ENCODE data around the gene MYO5A.
A peak's percentile ranks its signal among the peaks of the same experiment; 100 is the strongest.
"Not testable (repeated sequence)": the region's sequence is repeated elsewhere in the genome, so short reads cannot be mapped to it uniquely, and the experiment has no call there.

The MYO5A gene

DNA sequence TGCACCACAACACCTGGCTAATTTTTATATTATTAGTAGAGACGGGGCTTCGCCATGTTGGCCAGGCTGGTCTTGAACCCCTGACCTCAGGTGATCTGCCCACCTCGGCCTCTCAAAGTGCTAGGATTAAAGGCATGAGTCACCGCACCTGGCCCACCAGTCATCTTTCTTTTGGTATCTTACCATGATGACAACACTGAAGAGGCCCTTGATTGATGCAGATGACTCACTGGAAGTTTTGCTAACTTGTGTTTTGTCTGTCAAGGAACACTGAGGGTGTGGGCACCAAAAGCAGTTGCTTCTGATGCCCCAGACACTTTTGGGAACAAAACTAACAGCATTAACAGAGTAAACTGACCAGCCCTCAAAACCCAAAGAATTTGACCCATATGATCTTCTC is 88.3 kb downstream of the MYO5A start:
- no peak overlapping the region for H4K8ac ChIP-seq (ENCODE audit: low read depth, low read length)

DNA sequence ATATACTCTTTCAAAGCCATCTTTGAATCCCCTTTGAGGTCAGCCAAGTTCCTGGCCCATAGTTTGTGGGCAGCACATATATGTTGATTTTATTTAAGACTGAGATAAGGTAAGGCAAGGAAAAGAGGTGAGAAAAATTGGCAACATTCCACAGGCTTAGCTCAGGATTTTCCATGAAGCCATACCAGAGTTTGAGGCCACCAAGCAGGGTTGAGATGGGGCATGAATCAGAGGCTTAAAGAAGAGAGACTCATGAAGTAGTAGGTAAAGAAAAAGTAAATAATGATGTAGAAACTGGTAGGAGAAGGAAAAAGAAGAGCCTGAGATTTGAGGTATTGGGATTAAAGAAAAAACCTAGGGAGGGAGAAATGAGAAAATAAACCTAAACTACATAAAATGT is 89.2 kb downstream of the MYO5A start:
- DNase-seq, result peak; percentile 43
- Histone ChIP-seq H2BK15ac (replicated peaks; ENCODE audit: low read depth) (no peak overlapping the region), H3K23ac (ENCODE audit: low read length) (no peak overlapping the region), H3K56ac (ENCODE audit: low read length) (no peak overlapping the region), H3K18ac (ENCODE audit: low read length) (no peak overlapping the region), H2BK120ac (ENCODE audit: low read depth, low read length) (no peak overlapping the region), H3K9ac (ENCODE audit: low read length) (no peak overlapping the region), H2BK5ac (ENCODE audit: low read length) (no peak overlapping the region), H4K8ac (ENCODE audit: low read depth, low read length) (no peak overlapping the region), H3K4me1 (ENCODE audit: control insufficient read depth, low read depth, low read length) (no peaks in the 10 kb centered on the region), H3K27me3 (ENCODE audit: insufficient read depth, low read length, poor library complexity) (no peaks in the 10 kb centered on the region), H3K79me2 (ENCODE audit: control insufficient read depth, insufficient read depth, low read length) (no peaks in the 10 kb centered on the region), H3K36me3 (ENCODE audit: control insufficient read depth, insufficient read depth, low read length) (no peaks in the 10 kb centered on the region), H3K4ac (ENCODE audit: low read depth, low read length) (no peak overlapping the region), H3K27ac (ENCODE audit: low read depth, low read length) (no peak overlapping the region), H3K79me1 (ENCODE audit: low read length) (no peaks in the 10 kb centered on the region), H3K4me2 (ENCODE audit: low read length) (no peak overlapping the region), H3K4me3 (ENCODE audit: low read length) (no peak overlapping the region), H4K5ac (ENCODE audit: low read length) (no peak overlapping the region), H2AK5ac (ENCODE audit: low read length) (no peak overlapping the region)

More for the DNA sequence above, 88.3 kb downstream of the MYO5A start:
- no peak overlapping the region for H3K4ac ChIP-seq (ENCODE audit: low read depth, low read length)
- H2BK120ac ChIP-seq (ENCODE audit: low read depth, low read length), result no peak overlapping the region
- no peak overlapping the region for H3K56ac ChIP-seq (ENCODE audit: low read length)
- no peak overlapping the region for H2BK15ac ChIP-seq (replicated peaks; ENCODE audit: low read depth)
- no peaks in the 10 kb centered on the region for H3K79me1 ChIP-seq (ENCODE audit: low read length)
- no peak overlapping the region for H3K4me2 ChIP-seq (ENCODE audit: low read length)
- H3K36me3 ChIP-seq (ENCODE audit: control insufficient read depth, insufficient read depth, low read length), result no peaks in the 10 kb centered on the region
- WGBS (ENCODE audit: extremely low coverage, insufficient coverage, low lambda C conversion rate), result no CpG with 5 or more reads among the region's 4 CpGs
- no peaks in the 10 kb centered on the region for H3K4me1 ChIP-seq (ENCODE audit: control insufficient read depth, low read depth, low read length)
- no peaks in the 10 kb centered on the region for H3K79me2 ChIP-seq (ENCODE audit: control insufficient read depth, insufficient read depth, low read length)
- no peak overlapping the region for H2BK5ac ChIP-seq (ENCODE audit: low read length)
- H3K9ac ChIP-seq (ENCODE audit: low read length), result no peak overlapping the region
- H3K18ac ChIP-seq (ENCODE audit: low read length), result no peak overlapping the region
- H3K4me3 ChIP-seq (ENCODE audit: low read length), result no peak overlapping the region
- H3K23ac ChIP-seq (ENCODE audit: low read length), result no peak overlapping the region
- H2AK5ac ChIP-seq (ENCODE audit: low read length), result no peak overlapping the region
- DNase-seq, result peak; percentile 45
- H4K5ac ChIP-seq (ENCODE audit: low read length), result no peak overlapping the region
- H3K27ac ChIP-seq (ENCODE audit: low read depth, low read length), result no peak overlapping the region
- H3K27me3 ChIP-seq (ENCODE audit: insufficient read depth, low read length, poor library complexity), result no peaks in the 10 kb centered on the region

- not testable (repeated sequence) for H3K56ac ChIP-seq (ENCODE audit: low read length); H2AK5ac ChIP-seq (ENCODE audit: low read length); H2BK15ac ChIP-seq (replicated peaks; ENCODE audit: low read depth); H3K36me3 ChIP-seq (ENCODE audit: control insufficient read depth, insufficient read depth, low read length); H3K4ac ChIP-seq (ENCODE audit: low read depth, low read length); H3K18ac ChIP-seq (ENCODE audit: low read length); H3K4me2 ChIP-seq (ENCODE audit: low read length); H3K27me3 ChIP-seq (ENCODE audit: insufficient read depth, low read length, poor library complexity); H3K9ac ChIP-seq (ENCODE audit: low read length); H2BK120ac ChIP-seq (ENCODE audit: low read depth, low read length); H3K79me1 ChIP-seq (ENCODE audit: low read length); H3K79me2 ChIP-seq (ENCODE audit: control insufficient read depth, insufficient read depth, low read length); H3K4me3 ChIP-seq (ENCODE audit: low read length); H2BK5ac ChIP-seq (ENCODE audit: low read length); DNase-seq; H3K23ac ChIP-seq (ENCODE audit: low read length); H3K27ac ChIP-seq (ENCODE audit: low read depth, low read length); H4K8ac ChIP-seq (ENCODE audit: low read depth, low read length); H4K5ac ChIP-seq (ENCODE audit: low read length); H3K4me1 ChIP-seq (ENCODE audit: control insufficient read depth, low read depth, low read length)
- WGBS (ENCODE audit: extremely low coverage, insufficient coverage, low lambda C conversion rate), result no CpG with 5 or more reads among the region's 9 CpGs
These were observed 89.6 kb downstream of the MYO5A start for GRCh38 chr15:52439042-52439441.

GRCh38 chr15:52438047-52438446 is 90.6 kb downstream of the MYO5A start:
- no peaks in the 10 kb centered on the region for H3K27me3 ChIP-seq (ENCODE audit: insufficient read depth, low read length, poor library complexity)
- H3K36me3 ChIP-seq (ENCODE audit: control insufficient read depth, insufficient read depth, low read length), result no peaks in the 10 kb centered on the region
- no CpG with 5 or more reads among the region's 4 CpGs for WGBS (ENCODE audit: extremely low coverage, insufficient coverage, low lambda C conversion rate)
- H2BK120ac ChIP-seq (ENCODE audit: low read depth, low read length), result no peak overlapping the region
- no peak overlapping the region for H3K4me2 ChIP-seq (ENCODE audit: low read length)
- H2BK5ac ChIP-seq (ENCODE audit: low read length), result no peak overlapping the region
- no peak for DNase-seq
- H3K56ac ChIP-seq (ENCODE audit: low read length), result no peak overlapping the region
- H3K4ac ChIP-seq (ENCODE audit: low read depth, low read length), result no peak overlapping the region
- H3K4me3 ChIP-seq (ENCODE audit: low read length), result no peak overlapping the region
- H3K4me1 ChIP-seq (ENCODE audit: control insufficient read depth, low read depth, low read length), result no peaks in the 10 kb centered on the region
- no peak overlapping the region for H2AK5ac ChIP-seq (ENCODE audit: low read length)
- no peak overlapping the region for H2BK15ac ChIP-seq (replicated peaks; ENCODE audit: low read depth)
- H3K23ac ChIP-seq (ENCODE audit: low read length), result no peak overlapping the region
- no peak overlapping the region for H3K18ac ChIP-seq (ENCODE audit: low read length)
- no peak overlapping the region for H4K5ac ChIP-seq (ENCODE audit: low read length)
- no peaks in the 10 kb centered on the region for H3K79me2 ChIP-seq (ENCODE audit: control insufficient read depth, insufficient read depth, low read length)
- no peaks in the 10 kb centered on the region for H3K79me1 ChIP-seq (ENCODE audit: low read length)
- no peak overlapping the region for H4K8ac ChIP-seq (ENCODE audit: low read depth, low read length)
- H3K27ac ChIP-seq (ENCODE audit: low read depth, low read length), result no peak overlapping the region
- H3K9ac ChIP-seq (ENCODE audit: low read length), result no peak overlapping the region

GRCh38 chr15:52437646-52438045 is 91.0 kb downstream of the MYO5A start:
- Histone ChIP-seq H3K56ac (ENCODE audit: low read length) (no peak overlapping the region), H2BK15ac (replicated peaks; ENCODE audit: low read depth) (no peak overlapping the region), H3K79me2 (ENCODE audit: control insufficient read depth, insufficient read depth, low read length) (no peaks in the 10 kb centered on the region), H4K5ac (ENCODE audit: low read length) (no peak overlapping the region), H2BK120ac (ENCODE audit: low read depth, low read length) (no peak overlapping the region), H3K9ac (ENCODE audit: low read length) (no peak overlapping the region), H3K27ac (ENCODE audit: low read depth, low read length) (no peak overlapping the region), H2BK5ac (ENCODE audit: low read length) (no peak overlapping the region), H3K4me3 (ENCODE audit: low read length) (no peak overlapping the region), H4K8ac (ENCODE audit: low read depth, low read length) (no peak overlapping the region), H3K23ac (ENCODE audit: low read length) (no peak overlapping the region), H3K79me1 (ENCODE audit: low read length) (no peaks in the 10 kb centered on the region), H3K18ac (ENCODE audit: low read length) (no peak overlapping the region), H3K4ac (ENCODE audit: low read depth, low read length) (no peak overlapping the region), H3K4me1 (ENCODE audit: control insufficient read depth, low read depth, low read length) (no peaks in the 10 kb centered on the region), H3K36me3 (ENCODE audit: control insufficient read depth, insufficient read depth, low read length) (no peaks in the 10 kb centered on the region), H2AK5ac (ENCODE audit: low read length) (no peak overlapping the region), H3K4me2 (ENCODE audit: low read length) (no peak overlapping the region), H3K27me3 (ENCODE audit: insufficient read depth, low read length, poor library complexity) (no peaks in the 10 kb centered on the region)
- DNase-seq, result no peak

- DNase-seq, result no peak
- Histone ChIP-seq H2BK15ac (replicated peaks; ENCODE audit: low read depth) (no peak overlapping the region), H3K4me1 (ENCODE audit: control insufficient read depth, low read depth, low read length) (no peaks in the 10 kb centered on the region), H3K27ac (ENCODE audit: low read depth, low read length) (no peak overlapping the region), H4K8ac (ENCODE audit: low read depth, low read length) (no peak overlapping the region), H3K23ac (ENCODE audit: low read length) (no peak overlapping the region), H3K4me3 (ENCODE audit: low read length) (no peak overlapping the region), H3K4ac (ENCODE audit: low read depth, low read length) (no peak overlapping the region), H3K36me3 (ENCODE audit: control insufficient read depth, insufficient read depth, low read length) (no peaks in the 10 kb centered on the region), H2BK5ac (ENCODE audit: low read length) (no peak overlapping the region), H3K79me1 (ENCODE audit: low read length) (no peaks in the 10 kb centered on the region), H3K56ac (ENCODE audit: low read length) (no peak overlapping the region), H3K18ac (ENCODE audit: low read length) (no peak overlapping the region), H3K4me2 (ENCODE audit: low read length) (no peak overlapping the region), H2AK5ac (ENCODE audit: low read length) (no peak overlapping the region), H3K9ac (ENCODE audit: low read length) (no peak overlapping the region), H4K5ac (ENCODE audit: low read length) (no peak overlapping the region), H2BK120ac (ENCODE audit: low read depth, low read length) (no peak overlapping the region), H3K79me2 (ENCODE audit: control insufficient read depth, insufficient read depth, low read length) (no peaks in the 10 kb centered on the region), H3K27me3 (ENCODE audit: insufficient read depth, low read length, poor library complexity) (no peaks in the 10 kb centered on the region)
- WGBS (ENCODE audit: extremely low coverage, insufficient coverage, low lambda C conversion rate), result no CpG with 5 or more reads among the region's 3 CpGs
These were observed 91.7 kb downstream of the MYO5A start for GRCh38 chr15:52436981-52437380.

Data from mesendoderm (in vitro differentiated cells).